Tibial nerve (tissue), 4 donors: Measurements from ENCODE around the gene AQP2. TPM values are rescaled to one million over a fixed set of nuclear protein-coding genes. Genes with fewer than 3 reads are reported as not detected.

Source experiments
- DNase-seq, 2 donors: peaks; one replicate each; pipeline ENCODE4 v3.0.0-alpha.2; 2019; ENCODE audit warnings: low spot score in 2 of 2
- H3K27ac ChIP-seq, 4 donors: fragments of 200-600 bp; sonication (generic) in 3 of 4; one replicate each; pipeline ENCODE4 v1.5.1; 2017 to 2019; ENCODE audit warnings: mild to moderate bottlenecking in 1 of 4
- H3K27me3 ChIP-seq, 2 donors: fragments of 200-600 bp; sonication (generic) in 1 of 2; one replicate each; pipeline versions ENCODE4 v1.5.1 to v1.6.0; 2017 to 2019
- H3K36me3 ChIP-seq, 3 donors: fragments of 200-600 bp; sonication (generic); one replicate each; pipeline ENCODE4 v1.5.1; 2018 to 2019
- H3K4me1 ChIP-seq, 4 donors: fragments of 200-600 bp; sonication (generic) in 3 of 4; one replicate each; pipeline ENCODE4 v1.5.1; 2017 to 2019
- H3K4me3 ChIP-seq, 4 donors: fragments of 200-600 bp; sonication (generic) in 3 of 4; one replicate each; pipeline ENCODE4 v1.5.1; 2017 to 2019; ENCODE audit warnings: mild to moderate bottlenecking in 1 of 4, moderate library complexity in 1 of 4
- H3K9me3 ChIP-seq, 4 donors: fragments of 200-600 bp; sonication (generic) in 3 of 4; one replicate each; pipeline ENCODE4 v1.5.1; 2017 to 2019
- EP300 ChIP-seq, 2 donors: sonication (generic); formaldehyde crosslinking; IDR thresholded peaks; one replicate each; pipeline ENCODE4 v1.6.1; 2017; ENCODE audit warnings: antibody characterized with exemption in 2 of 2, mild to moderate bottlenecking in 1 of 2
- POLR2A ChIP-seq, 2 donors: fragments of 450-650 bp; IDR thresholded peaks; one replicate each; pipeline ENCODE4 v1.6.1; 2017; ENCODE audit warnings: antibody characterized with exemption in 2 of 2, mild to moderate bottlenecking in 2 of 2, moderate library complexity in 2 of 2
- WGBS, 2 donors: methylation state at CpG; one replicate each; pipeline ENCODE4 v1.1.5; 2018; 5-methylcytosine and 5-hydroxymethylcytosine counted together
- total RNA-seq, 4 donors: library from RNA; depleted of rRNA; stranded (reverse); fragments of >200 nt; gene quantifications; one replicate each; pipeline ENCODE4 v1.1.0, GENCODE V29; 2016
- TF ChIP-seq, protein P1 (sequence below), 5 experiments: fragments of 200-600 bp in 3 of 5; fragments of 450-650 bp in 2 of 5; sonication (generic) in 3 of 5; IDR thresholded peaks; one replicate each; pipeline ENCODE4 v1.5.1; 2016 to 2019; ENCODE audit warnings: antibody characterized with exemption in 5 of 5, mild to moderate bottlenecking in 3 of 5, moderate library complexity in 2 of 5

The AQP2 gene
- total RNA-seq, 4 donors from 2014 or later, result not detected

GRCh38 chr12:49944718-49945117 is 5.8 kb upstream of the AQP2 start:
- no peaks in the 10 kb centered on the region for H3K9me3 ChIP-seq
- H3K4me1 ChIP-seq, result peaks cover 0 to 14% (median 3%) of the 10 kb centered on the region in 4 donors
- no peak overlapping the region for H3K4me3 ChIP-seq
- H3K27me3 ChIP-seq, result peaks cover 0 to 3% of the 10 kb centered on the region in 2 donors
- H3K27ac ChIP-seq, result no peak overlapping the region
- TF ChIP-seq, protein P1, sequence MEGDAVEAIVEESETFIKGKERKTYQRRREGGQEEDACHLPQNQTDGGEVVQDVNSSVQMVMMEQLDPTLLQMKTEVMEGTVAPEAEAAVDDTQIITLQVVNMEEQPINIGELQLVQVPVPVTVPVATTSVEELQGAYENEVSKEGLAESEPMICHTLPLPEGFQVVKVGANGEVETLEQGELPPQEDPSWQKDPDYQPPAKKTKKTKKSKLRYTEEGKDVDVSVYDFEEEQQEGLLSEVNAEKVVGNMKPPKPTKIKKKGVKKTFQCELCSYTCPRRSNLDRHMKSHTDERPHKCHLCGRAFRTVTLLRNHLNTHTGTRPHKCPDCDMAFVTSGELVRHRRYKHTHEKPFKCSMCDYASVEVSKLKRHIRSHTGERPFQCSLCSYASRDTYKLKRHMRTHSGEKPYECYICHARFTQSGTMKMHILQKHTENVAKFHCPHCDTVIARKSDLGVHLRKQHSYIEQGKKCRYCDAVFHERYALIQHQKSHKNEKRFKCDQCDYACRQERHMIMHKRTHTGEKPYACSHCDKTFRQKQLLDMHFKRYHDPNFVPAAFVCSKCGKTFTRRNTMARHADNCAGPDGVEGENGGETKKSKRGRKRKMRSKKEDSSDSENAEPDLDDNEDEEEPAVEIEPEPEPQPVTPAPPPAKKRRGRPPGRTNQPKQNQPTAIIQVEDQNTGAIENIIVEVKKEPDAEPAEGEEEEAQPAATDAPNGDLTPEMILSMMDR (IDR thresholded peaks at IDR 0.05), result no peak
- no peak for TF ChIP-seq POLR2A (IDR thresholded peaks at IDR 0.05)
- no peak for TF ChIP-seq EP300 (IDR thresholded peaks at IDR 0.05)
- DNase-seq, result no peak
- no peaks in the 10 kb centered on the region for H3K36me3 ChIP-seq
- WGBS, 2 donors, result 94 to 95% methylated on average over 3 of the region's 3 CpGs

DNA sequence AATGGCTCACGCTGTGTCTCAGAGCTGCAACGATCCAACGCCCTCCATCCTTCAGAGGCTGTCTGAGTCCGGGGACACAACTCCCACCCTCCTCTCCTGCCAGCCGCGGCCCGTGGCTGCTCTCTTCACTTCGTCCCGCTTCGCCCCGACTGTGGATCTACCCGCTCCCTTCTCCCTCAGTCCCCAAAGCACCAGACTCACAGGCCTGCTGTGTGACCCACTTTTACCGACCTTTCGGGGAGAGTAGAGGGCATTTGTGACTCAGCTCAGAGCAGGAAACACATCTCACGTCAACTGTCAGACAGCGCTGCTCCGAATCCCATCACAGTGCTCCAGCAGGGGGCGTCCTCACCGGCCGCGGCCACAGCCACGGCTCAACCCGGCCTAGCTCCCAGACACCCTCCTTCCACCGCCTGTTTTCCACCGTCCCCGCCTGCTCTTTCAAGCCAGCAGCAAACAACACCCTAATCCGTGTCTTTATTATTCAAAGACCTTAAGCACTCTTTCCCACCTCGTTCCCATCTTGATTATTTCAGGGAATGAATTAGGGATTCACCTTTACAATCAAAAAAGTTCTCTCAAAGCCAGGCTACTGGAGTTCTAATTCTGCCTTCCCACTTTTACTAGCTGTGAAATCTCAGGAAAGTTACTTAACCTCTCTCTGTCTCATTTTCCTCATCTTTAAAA is 5.0 kb upstream of the AQP2 start:
- DNase-seq, result peak; percentile 52 to 69
- H3K27ac ChIP-seq, result peak overlapping the region in 2 of 4 donors; percentile 62 to 66
- WGBS, 2 donors, result 4 to 7% methylated on average over 28 of the region's 28 CpGs
- H3K27me3 ChIP-seq, result peaks cover 0 to 3% of the 10 kb centered on the region in 2 donors
- H3K9me3 ChIP-seq, result no peaks in the 10 kb centered on the region
- TF ChIP-seq POLR2A (IDR thresholded peaks at IDR 0.05) (no peak), EP300 (IDR thresholded peaks at IDR 0.05) (peak in 1 of 2 donors; percentile 28)
- TF ChIP-seq, protein P1 (IDR thresholded peaks at IDR 0.05), result peak; percentile 85 to 95 (median 89)
- peaks cover 0 to 11% (median 3%) of the 10 kb centered on the region in 4 donors for H3K4me1 ChIP-seq
- H3K4me3 ChIP-seq, result peak overlapping the region in 2 of 4 donors; percentile 26 to 31
- no peaks in the 10 kb centered on the region for H3K36me3 ChIP-seq

DNA sequence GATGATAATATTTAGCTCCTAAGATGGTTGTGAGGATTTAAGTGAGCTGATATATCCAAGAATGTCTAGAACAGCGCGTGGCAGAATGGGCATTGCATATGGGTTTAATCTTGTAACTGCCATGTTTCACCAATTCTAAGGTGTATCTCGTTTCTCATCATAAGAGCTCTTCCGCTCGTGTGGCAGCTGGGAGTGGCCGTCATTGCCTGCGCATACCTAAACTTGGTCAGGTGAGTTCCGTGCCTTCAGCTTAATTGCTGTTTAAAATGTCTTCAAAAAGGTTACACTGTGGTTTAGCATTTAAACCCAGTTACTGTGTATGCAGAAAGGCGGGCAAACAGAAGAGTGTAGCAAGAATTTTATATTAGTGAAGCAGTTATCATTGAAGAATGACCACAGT is 4.5 kb upstream of the AQP2 start:
- 90% methylated on average over 9 of the region's 9 CpGs for WGBS, 2 donors
- DNase-seq, result no peak
- Histone ChIP-seq H3K4me1 (peaks cover 0 to 11% (median 3%) of the 10 kb centered on the region in 4 donors), H3K27me3 (peaks cover 0 to 3% of the 10 kb centered on the region in 2 donors), H3K36me3 (no peaks in the 10 kb centered on the region), H3K9me3 (no peaks in the 10 kb centered on the region), H3K4me3 (no peak overlapping the region), H3K27ac (no peak overlapping the region)
- TF ChIP-seq EP300 (IDR thresholded peaks at IDR 0.05) (no peak), POLR2A (IDR thresholded peaks at IDR 0.05) (no peak)
- TF ChIP-seq, protein P1 (IDR thresholded peaks at IDR 0.05), result no peak

DNA sequence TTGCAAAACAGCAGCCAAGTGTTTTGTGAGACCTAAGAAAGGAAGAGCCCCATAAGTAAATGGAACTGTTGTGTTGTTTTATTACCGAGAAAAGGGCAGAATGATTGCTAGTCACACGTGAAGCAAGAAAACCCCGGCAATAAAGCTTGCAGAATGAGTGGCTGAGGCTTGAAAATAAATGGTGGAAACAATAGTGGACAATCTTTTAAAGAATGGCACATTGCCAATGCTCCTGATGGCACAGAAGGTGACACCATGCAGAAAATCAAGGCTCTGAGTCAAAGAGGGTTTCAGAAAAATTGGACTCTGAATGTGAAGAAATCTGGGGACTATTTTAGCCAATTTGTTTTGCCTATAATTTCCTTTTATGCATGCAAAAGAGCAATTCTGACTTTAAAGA is 4.0 kb upstream of the AQP2 start:
- H3K4me1 ChIP-seq, result peaks cover 0 to 11% (median 3%) of the 10 kb centered on the region in 4 donors
- H3K9me3 ChIP-seq, result no peaks in the 10 kb centered on the region
- TF ChIP-seq EP300 (IDR thresholded peaks at IDR 0.05), result no peak
- no peak for TF ChIP-seq POLR2A (IDR thresholded peaks at IDR 0.05)
- TF ChIP-seq, protein P1 (IDR thresholded peaks at IDR 0.05), result no peak
- H3K27ac ChIP-seq, result no peak overlapping the region
- no peak overlapping the region for H3K4me3 ChIP-seq
- no peak for DNase-seq
- H3K27me3 ChIP-seq, result peaks cover 0 to 3% of the 10 kb centered on the region in 2 donors
- WGBS, 2 donors, result 58 to 68% methylated on average over 3 of the region's 3 CpGs
- no peaks in the 10 kb centered on the region for H3K36me3 ChIP-seq

- Histone ChIP-seq H3K4me1 (peaks cover 0 to 11% (median 3%) of the 10 kb centered on the region in 4 donors), H3K4me3 (no peak overlapping the region), H3K36me3 (no peaks in the 10 kb centered on the region), H3K27ac (no peak overlapping the region), H3K9me3 (no peaks in the 10 kb centered on the region), H3K27me3 (peaks cover 0 to 3% of the 10 kb centered on the region in 2 donors)
- whole genome bisulfite sequencing, 2 donors, result 78 to 90% methylated on average over 7 of the region's 7 CpGs
- no peak for DNase-seq
- TF ChIP-seq POLR2A (IDR thresholded peaks at IDR 0.05) (no peak), EP300 (IDR thresholded peaks at IDR 0.05) (no peak)
- TF ChIP-seq, protein P1 (IDR thresholded peaks at IDR 0.05), result no peak
Observed at GRCh38 chr12:49947593-49948226, 2.8 kb upstream of the AQP2 start.
